Gastroesophageal sphincter (tissue), 3 donors: Measurements from ENCODE around the gene GAL3ST3.

Source experiments
- EP300 ChIP-seq: sonication (generic); formaldehyde crosslinking; IDR thresholded peaks from one replicate; pipeline ENCODE4 v1.6.1; 2017; ENCODE audit warnings: antibody characterized with exemption, mild to moderate bottlenecking
- POLR2A ChIP-seq, 2 donors: fragments of 450-650 bp; IDR thresholded peaks; one replicate each; pipeline ENCODE4 v1.6.1; 2017; ENCODE audit warnings: antibody characterized with exemption in 2 of 2, mild to moderate bottlenecking in 2 of 2, moderate library complexity in 1 of 2
- POLR2AphosphoS5 ChIP-seq: sonication (generic); formaldehyde crosslinking; IDR thresholded peaks from one replicate; pipeline ENCODE4 v1.6.1; 2017; ENCODE audit warnings: antibody characterized with exemption
- TF ChIP-seq, protein P1 (sequence below), 4 experiments: fragments of 200-600 bp in 2 of 4; fragments of 450-650 bp in 2 of 4; sonication (generic) in 1 of 4; IDR thresholded peaks; one replicate each; pipeline ENCODE4 v1.5.1; 2017 to 2019; ENCODE audit warnings: antibody characterized with exemption in 4 of 4, mild to moderate bottlenecking in 2 of 4, moderate library complexity in 2 of 4

DNA sequence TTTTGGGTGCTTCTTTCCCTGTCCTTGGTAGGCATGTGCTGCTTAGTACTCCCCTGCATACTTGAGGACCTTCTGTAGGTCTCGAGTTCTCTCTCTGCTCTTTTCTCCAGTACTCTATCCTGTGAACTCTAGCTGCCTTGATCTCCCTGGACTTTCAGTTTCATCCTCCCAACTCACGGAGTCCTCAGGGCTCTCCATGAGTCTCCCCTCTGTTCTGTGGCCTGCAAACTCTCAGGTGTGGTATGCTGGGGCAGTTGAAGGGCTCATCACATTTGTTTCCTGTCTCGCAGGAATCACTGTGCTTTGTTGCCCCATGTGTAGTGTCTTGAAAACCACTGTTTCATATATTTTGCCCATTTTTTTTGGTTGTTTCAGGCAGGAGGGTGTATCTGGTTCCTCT, 17.8 kb upstream of the GAL3ST3 start:
- TF ChIP-seq POLR2A (IDR thresholded peaks at IDR 0.05), result no peak
- TF ChIP-seq, protein P1, sequence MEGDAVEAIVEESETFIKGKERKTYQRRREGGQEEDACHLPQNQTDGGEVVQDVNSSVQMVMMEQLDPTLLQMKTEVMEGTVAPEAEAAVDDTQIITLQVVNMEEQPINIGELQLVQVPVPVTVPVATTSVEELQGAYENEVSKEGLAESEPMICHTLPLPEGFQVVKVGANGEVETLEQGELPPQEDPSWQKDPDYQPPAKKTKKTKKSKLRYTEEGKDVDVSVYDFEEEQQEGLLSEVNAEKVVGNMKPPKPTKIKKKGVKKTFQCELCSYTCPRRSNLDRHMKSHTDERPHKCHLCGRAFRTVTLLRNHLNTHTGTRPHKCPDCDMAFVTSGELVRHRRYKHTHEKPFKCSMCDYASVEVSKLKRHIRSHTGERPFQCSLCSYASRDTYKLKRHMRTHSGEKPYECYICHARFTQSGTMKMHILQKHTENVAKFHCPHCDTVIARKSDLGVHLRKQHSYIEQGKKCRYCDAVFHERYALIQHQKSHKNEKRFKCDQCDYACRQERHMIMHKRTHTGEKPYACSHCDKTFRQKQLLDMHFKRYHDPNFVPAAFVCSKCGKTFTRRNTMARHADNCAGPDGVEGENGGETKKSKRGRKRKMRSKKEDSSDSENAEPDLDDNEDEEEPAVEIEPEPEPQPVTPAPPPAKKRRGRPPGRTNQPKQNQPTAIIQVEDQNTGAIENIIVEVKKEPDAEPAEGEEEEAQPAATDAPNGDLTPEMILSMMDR (IDR thresholded peaks at IDR 0.05), result no peak
- TF ChIP-seq POLR2AphosphoS5, result no peak
- no peak for TF ChIP-seq EP300
